Activated CD4-positive, alpha-beta T cell treated with anti-CD3 and anti-CD28 coated beads, Interleukin-2, amount 50 U/mL, for 4 hours (primary cell): ENCODE data around the gene STXBP6.

ENCODE experiments used
- DNase-seq, 2 experiments: peaks; one replicate each; pipeline ENCODE4 v3.0.0-alpha.2; 2020

STXBP6 gene

DNA sequence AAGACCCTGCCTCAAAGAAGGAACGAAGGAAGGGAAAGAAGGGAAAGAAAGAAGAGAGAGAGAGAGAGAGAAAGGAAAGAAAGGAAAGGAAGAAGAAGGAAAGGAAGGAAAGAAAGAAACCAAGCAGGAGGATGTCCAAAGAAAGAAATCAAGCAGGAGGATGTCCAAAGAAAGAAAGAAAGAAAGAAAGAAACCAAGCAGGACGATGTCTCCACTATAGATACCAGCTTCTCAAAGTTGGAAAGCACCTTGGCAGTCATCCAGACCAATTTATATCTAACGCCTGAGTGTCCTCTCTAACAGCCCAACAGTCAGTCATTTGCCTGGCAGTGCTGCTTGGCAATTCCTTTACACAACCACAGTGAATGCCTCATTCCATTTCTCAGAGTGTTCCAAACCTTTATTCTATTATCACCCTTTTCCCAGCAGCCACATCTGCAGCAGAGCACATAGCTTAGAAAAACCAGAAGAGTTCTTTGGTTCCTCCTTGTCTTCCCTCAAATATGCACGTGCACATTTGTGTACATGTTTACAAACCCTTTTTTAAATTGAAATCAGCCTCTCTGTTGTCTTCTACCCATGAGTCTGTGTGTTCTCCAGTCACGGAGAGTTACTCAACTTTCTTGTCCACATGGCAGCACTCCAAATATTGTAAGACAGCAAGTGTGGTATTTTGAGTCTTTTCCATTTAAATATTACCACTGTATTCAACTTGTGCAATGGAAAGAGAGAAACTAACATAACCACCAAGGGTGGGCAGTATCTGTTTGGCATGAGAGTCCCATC lies 138.4 kb downstream of the STXBP6 start:
- DNase-seq: no peak

DNA sequence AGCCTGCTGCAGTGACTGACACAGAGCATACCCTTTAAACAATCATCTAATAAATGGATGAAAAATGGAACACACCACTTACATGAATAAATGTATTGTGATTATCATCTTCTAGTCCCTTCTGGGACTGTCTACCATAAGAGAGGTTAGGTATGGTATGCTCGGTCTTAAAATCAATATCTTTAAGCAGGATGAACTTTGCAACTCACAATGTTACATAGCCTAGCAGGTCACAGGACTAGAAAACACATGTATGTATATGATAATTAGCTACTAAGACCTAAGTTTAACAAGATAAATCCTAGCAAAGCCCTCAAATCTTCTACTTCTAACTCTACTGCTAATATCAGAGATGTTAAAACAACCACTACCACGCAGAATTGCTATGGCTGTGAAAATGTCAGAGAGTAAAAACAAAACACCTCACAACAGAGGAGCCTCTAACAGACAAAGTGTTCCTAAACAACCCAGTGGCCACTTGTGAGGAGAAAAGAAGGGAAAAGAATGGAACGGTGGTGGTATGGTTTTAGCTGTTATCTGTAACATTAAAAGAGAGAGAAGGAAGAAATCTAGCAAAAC lies 139.4 kb downstream of the STXBP6 start:
- no peak for DNase-seq

DNA sequence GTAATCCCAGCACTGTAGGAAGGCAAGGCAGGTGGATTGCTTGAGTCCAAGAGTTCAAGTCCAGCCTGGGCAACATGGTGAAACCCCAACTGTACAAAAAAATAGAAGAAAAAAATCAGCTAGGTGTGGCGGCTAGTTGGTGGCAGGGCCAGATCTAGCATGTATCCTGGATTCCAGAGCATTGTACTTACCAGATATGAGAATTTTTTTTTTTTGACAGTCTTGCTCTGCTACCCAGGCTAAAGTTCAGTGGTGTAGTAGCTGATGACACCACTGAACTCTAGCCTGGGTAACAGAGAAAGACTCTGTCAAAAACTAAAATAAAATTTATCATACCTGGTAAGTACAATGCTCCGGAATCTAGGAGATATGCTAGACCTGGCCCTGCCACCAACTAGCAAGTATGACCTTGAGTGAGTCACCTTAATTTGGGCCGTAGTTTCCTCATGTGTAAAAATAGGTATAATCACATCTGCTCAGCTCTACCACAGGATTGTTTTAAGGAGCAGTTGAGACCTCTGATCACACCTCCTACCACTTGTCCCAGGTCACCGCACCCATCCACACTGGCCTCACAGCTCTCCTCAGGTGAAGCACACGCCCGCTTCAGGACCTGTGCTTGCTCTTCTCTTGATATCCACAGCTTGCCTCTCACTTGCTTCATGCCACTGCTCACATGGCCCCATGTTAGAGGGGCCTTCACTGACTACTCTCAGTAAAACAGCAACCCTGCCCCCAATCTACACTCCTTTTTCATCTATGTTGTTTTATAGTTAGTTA lies 140.2 kb downstream of the STXBP6 start:
- DNase-seq: no peak

GRCh38 chr14:24908592-24909236 lies 141.2 kb downstream of the STXBP6 start:
- DNase-seq: no peak

- DNase-seq: no peak
Observed at GRCh38 chr14:24904533-24904932, 145.4 kb downstream of the STXBP6 start.

DNA sequence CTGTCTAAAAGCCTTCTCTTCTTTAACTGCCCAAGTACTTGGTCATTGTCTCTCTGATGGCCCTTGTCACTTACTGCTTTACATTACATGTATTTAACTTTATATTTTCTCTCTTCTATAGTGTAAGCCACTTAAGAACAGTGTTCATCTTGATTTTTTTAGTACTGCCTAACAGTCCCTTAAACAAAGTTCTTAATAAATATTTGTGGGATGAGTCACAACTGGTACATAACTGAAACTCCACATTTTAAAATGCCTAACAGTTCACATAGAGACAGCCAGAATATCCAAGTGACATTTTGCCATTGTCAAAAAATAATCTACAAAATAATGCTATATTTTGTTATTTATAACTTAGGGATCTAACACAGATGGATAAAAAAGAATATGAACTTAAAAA lies 146.6 kb downstream of the STXBP6 start:
- DNase-seq: no peak

DNA sequence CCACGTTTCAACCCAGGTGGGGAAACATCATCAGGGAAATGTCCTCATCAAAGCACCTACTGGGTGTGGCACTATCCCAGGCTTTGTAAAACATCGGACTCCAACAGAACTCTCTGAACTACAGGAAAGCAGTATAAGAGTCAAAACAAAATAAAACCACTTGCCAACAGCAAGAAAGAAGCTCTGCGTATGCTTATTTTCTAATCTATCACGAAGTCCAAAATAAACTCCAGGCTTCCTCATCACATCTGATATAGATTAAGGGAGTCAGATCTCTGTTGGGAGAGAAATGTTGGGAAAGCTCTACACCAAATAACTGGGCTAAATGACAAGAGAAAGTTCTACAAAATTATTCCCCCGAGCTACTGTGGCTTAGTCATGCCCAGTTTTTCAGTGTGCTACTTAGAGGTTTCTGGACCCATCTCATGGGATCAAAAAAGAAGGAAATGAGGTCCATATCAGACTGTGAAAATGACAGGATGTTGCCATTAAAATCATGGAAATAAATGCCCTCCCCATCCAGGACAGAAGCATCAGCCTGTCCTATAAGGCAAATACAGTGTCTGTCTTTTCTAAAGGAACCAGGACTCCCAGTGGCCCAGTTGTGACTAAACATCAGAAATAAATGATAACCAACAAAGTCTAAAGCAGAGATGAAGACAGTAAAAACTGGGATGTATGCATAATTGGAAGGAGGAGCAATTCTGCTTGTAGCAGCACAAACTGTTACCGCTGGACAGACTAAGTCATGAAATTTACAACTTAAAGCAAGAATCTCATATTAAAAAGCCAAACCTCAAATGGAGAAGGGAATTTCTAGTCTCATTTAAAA lies 149.5 kb downstream of the STXBP6 start:
- no peak for DNase-seq

- no peak for DNase-seq
Observed at GRCh38 chr14:24897793-24898192, 152.2 kb downstream of the STXBP6 start.

GRCh38 chr14:24895622-24896021 lies 154.3 kb downstream of the STXBP6 start:
- DNase-seq: no peak

DNA sequence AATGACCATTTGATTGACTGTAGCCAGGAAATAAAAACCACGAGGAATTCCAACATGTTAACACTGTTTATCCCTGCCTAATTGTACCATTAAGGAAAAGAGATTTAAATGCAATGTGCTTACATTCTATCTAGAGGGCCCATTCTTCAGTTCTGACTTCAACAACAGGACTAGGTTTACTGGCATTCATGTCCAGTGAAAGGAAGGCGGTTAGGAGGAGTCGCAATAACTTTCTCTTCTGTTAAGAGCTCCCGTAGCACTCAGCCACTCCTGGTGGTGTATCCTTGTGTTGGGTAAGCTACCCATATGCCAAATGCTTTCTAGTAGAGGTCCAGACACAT lies 154.7 kb downstream of the STXBP6 start:
- no peak for DNase-seq

DNA sequence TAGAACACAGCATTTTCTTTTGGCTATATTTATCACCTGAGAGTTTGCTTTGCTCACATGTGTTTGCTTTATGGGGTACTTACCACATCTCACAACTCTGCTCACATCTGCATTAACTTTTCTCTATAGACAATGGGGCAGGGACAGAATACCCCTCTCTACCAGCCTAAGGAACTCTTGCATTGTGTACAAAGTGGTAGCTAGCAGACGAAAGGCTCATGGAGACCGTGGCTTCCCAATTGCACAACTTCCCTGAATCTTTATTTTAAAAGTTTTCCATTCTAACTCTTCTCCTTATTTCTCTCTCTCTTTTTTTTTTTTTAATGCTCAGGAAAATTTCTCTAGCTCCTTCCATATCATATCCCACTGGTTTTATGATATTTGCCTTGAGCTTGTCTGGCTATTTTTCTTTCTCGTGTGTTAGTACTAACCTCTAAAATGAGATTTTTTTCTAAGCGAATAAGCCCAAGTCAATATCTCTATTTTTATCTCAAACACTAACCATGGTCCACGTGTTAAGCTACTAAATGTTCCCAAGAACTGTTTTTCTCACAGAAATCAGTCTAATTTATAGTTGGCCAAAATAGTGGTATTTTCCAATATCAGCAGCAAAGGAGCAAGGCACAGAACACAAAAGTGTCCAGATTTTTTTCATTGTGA lies 155.2 kb downstream of the STXBP6 start:
- DNase-seq: no peak

DNA sequence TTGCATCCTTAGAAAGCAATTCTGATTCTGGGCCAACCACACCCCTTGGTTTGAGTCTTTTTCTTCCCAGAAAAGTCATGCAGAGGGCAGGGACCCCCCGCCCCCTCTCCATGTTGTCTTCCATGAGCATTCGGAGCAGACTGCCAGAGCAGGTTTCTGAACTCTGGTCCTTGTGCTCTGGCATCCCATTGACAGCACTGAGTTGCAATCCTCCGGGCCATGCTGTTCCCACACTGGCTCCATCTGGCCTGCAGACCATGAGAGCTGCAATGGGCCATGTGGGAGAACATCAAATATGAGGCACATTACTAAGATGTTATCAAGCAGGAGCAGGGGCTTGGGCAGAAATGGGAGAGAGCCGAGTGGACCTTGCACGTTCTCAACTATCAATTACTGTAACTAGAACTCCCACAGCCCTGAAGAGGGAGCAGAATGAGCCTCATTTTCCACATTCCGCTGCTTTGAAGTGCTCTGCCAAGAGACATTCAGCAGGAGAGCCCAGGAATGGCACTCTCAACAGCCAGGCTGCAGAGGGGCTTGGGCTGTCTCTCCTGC lies 157.4 kb downstream of the STXBP6 start:
- DNase-seq: no peak

DNA sequence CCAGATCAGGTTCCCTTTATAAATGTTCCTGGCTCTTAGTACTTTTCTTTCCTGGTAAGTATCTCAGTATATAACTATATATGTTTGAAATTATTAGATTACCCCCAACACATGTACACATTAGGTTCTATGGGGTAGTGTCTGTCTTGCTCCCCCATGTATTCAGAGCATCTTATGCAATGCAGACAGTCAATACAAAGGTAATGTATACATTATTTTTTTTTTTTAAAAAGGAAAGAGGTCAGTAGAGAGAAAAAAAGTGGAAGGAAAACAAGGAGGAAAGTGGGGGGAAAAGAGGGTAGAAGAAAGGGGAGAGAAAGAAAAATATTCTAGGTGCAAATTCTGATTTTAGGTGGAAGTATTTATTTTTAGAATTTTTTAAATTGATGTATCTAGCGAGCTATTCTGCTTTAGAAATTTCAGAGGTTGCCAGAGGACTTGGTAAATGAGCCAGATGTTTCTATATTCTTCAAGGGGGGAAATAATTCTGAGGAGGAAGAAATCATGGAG lies 157.9 kb downstream of the STXBP6 start:
- no peak for DNase-seq

DNA sequence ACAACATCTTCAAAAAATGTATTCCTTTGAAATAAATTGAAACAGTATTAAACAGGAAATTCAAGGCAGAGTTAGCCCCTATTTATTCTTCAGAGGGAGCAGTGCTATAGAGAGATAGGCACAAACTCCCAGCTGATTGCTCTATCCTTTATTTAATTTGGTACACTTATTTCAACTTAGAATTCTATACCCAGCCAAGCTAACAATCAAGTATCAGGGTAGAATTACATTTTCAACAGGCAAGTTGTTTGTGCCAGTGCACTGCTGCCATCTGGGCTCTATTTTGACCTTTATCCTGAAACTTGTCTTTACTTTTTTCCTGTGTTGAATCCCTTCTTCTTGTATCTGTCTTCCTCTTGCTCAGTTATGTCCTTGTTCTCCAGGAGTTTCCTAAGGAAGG lies 159.2 kb downstream of the STXBP6 start:
- DNase-seq: no peak

GRCh38 chr14:24889843-24890242 lies 160.1 kb downstream of the STXBP6 start:
- DNase-seq: no peak

GRCh38 chr14:24888532-24888931 lies 161.4 kb downstream of the STXBP6 start:
- DNase-seq: no peak

DNA sequence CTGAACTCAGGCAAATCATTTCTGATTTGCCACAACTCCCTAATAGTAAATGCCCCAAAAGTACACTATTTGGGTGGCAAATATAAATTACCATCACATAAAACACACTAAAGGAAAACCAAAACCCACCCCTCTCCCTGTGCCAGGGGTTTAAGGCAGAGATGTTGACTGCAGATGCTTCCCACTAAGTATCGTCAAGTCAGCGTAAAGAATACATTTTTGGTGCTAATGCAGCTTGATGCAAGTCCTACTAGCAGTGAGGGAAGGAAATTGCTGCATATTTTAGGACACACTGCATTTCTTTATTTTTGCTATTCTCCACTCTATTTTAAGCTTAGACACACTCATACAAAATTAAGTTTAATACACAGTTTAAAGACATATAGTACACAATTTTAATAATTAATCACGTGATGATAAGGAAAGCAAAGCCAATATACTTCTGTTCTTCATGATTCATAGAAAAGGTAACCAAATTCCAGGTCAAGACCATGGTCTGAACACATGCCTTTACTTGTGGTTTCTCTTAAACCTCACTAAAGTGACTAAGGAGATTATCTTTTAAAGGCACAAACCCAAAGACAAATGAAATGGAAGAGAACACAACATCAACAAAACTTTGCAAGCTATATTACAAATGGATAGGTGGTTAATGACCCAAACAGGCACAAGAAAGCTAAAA lies 162.2 kb downstream of the STXBP6 start:
- DNase-seq: no peak

- DNase-seq: no peak
Observed at GRCh38 chr14:24885410-24885913, 164.5 kb downstream of the STXBP6 start.

GRCh38 chr14:24883576-24883975 lies 166.4 kb downstream of the STXBP6 start:
- DNase-seq: no peak

DNA sequence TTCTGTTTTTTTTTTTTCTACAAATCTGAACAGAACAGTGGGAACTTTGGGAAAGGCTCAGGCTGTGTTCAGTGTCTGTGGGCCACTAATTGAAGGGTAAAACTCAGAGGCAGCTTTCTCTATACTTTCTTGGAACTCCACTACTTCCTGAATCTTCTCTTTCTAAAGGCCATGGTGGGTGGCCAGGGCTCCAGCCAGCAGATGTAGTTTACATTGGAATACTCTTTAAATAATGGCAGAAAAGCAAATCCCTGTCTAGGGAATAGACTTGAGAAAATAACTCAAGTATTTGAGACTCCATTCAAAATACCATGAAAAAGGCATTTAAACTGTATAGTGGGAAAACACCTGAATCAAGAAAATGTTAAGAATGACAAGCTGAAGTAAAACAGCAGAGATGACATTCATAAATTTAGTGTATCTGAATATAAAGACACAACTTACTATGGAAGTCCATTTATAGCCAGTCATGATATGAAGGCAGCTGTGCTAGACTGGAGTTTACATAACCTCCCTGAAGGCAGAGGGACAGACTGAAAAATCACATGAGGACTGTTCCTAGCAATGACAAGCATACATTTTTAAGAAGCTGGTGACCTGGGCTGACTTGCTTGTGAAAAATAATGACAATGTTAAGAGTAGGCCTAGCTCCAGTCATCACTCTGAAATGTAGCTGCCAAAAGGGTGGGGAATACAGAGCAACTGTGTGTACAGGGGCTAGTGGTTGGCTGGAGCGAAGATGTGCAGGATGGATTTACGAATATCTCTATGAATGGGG lies 168.6 kb downstream of the STXBP6 start:
- no peak for DNase-seq
